Activated naive CD4-positive, alpha-beta T cell treated with anti-CD3 and anti-CD28 coated beads, Interleukin-2, amount 50 U/mL, for 16 hours (primary cell): ENCODE measurements around the gene ITGB4.
"Not testable (repeated sequence)": the region's sequence is repeated elsewhere in the genome, so short reads cannot be mapped to it uniquely, and the experiment has no call there.

Experiments used
- DNase-seq: peaks from one replicate; pipeline ENCODE4 v3.0.0-alpha.2; 2020

ITGB4 gene

GRCh38 chr17:75773808-75774470 lies 52.7 kb downstream of the ITGB4 start:
- DNase-seq: no peak

- no peak for DNase-seq
These were observed 53.3 kb downstream of the ITGB4 start for GRCh38 chr17:75774471-75774990.

DNA sequence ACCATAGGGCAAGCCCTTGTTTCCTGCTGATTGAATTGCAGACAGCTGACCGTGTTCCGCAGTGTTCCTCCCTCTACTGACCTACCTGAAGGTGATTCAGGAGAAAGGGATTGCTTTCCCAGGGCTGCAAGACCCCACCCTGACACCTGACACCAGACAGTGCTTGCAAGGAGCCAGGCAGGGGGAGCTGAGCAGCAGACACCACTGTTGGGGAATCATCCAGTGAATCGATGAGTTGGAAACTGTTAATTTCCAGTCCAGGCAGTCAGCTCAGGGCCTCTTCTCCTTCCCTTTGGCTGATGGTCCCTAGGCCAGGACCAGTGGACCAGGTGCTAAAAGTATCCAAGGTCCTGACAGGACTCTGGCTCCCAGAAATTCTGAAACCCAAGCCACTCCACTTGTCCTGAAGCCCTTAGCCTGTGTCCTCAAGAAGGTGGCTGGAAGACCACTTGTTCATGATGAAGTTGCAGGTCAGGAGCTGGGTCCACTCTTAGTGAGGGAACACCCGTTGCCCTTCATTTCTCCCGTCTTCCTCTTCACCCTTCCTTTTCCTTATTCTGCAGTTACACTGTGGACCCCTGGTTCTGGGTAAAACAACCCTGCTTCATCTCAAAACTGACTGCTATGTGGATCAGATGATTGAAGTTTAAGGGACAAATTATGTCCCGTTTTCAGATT lies 53.9 kb downstream of the ITGB4 start:
- no peak for DNase-seq

GRCh38 chr17:75776386-75777295 lies 55.4 kb downstream of the ITGB4 start:
- no peak for DNase-seq

- DNase-seq: no peak
These were observed 56.1 kb downstream of the ITGB4 start for GRCh38 chr17:75777296-75777922.

DNA sequence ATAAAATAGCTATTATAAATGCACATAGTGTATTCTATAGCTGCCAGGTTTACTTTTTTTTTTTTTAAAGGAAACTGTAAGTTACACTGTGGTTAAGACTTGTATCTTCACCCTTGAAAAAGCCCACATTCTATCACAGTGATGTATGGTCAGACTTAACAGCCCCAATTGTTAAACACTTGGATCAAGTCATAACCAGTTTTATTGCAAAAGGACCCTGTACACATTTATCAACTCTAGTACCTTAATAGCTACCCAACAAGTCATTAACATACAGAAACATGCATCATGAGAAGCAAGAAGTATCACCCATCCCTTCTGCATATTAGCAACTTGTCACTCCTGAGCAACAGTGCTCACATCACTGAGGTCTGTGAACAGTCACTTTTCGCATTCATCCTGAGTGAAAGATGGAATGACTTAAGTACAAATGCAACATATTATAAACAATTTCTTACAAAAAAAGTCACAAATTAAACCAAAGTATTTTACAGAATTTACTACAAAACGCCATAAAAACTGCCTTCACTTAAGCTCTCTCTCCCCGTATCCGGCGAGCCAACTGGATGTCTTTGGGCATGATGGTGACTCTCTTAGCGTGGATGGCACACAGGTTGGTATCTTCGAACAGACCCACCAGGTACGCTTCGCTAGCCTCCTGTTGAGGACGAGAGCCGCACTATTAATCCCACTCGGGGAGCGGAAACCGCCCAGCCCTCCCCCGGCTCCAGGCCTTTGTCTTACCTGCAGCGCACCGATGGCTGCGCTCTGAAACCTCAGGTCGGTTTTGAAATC lies 57.0 kb downstream of the ITGB4 start:
- not testable (repeated sequence) for DNase-seq

DNA sequence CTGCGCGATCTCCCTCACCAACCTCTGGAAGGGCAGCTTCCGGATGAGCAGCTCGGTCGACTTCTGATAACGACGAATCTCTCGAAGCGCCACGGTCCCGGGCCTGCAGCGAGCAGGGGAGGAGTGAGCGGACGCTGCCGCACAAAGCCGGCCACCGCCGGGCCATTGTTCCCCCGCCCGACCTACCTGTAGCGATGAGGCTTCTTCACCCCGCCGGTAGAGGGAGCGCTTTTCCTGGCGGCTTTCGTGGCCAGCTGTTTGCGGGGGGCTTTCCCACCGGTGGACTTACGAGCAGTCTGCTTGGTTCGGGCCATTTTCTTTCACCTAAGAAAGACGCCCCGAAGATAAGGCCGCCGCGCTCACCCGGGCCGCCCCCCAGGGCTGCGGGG lies 57.6 kb downstream of the ITGB4 start:
- no peak for DNase-seq

DNA sequence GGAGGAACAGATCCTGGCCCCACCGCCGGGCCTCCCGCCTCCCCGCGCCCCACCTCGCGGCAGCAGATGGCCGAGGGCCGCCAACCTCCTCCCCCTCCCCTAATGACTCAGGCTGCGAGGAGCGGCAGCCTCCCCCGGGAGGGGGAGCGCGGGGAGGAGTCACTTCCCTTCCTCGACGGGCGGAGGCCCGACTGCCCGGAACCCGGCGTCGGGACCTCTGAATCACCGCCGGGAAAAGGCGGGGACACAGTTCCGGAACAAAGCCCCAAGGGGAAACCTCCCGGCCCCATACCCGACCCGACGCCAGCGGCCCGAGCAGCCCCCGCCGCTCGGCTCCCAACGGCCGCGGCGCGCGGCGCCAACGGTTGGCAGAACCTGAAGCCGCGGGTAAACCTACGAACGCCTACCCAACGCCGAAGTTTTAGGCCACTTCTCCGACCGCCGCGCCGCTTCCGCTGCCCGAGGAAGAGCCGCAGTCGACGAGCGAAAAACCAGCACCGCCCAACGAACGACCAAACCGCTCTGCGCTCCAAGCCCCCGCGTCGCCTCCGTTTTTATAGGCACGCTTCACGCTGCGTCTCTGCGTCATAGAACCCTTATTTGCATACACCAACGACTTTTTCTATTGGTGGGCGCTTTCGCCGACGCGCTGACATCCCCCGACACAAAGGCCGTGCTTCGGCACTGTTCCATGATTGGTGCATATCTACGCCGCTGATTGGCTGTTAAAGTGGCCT lies 58.2 kb downstream of the ITGB4 start:
- peak; percentile 94 for DNase-seq

DNA sequence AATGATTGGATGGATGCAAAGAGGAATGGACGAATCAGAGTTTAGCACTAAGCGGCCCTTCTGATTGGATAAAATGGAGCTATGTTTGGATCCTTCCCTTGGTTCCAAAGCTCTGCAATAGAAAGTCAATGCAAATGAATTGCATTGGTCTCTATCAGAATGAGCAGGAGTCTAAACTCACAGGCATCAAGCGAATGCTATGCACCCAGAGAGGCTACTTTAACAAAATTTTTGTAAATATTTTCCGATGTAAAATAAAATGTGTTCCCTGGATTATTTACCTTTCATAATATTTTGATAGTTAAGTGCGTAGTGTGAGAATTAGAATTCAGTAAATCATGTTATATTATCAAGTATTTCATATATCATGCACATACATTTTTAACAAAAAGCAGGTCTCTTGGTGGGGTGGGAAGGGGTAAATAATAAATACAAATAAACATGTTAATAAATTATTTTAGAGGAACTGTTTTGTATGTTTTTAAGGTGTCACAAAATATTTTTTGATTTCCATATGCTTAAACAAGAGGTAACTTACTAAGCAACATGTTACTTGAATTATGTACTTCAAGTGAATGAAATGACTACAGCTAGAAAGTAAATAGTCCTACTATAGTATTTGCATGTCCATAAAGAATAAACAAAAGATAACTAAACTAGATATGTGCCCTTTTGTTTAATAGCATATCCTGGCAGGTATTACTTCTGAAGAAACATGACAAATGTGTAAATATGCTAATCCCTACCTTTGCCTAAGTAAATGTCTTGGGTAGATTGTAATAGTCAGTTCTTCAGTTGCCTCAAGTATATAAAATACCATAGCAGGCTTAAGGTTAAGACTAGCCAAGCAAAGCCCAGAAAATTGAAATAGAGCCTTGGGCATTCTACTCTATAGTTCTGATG lies 59.0 kb downstream of the ITGB4 start:
- no peak for DNase-seq

DNA sequence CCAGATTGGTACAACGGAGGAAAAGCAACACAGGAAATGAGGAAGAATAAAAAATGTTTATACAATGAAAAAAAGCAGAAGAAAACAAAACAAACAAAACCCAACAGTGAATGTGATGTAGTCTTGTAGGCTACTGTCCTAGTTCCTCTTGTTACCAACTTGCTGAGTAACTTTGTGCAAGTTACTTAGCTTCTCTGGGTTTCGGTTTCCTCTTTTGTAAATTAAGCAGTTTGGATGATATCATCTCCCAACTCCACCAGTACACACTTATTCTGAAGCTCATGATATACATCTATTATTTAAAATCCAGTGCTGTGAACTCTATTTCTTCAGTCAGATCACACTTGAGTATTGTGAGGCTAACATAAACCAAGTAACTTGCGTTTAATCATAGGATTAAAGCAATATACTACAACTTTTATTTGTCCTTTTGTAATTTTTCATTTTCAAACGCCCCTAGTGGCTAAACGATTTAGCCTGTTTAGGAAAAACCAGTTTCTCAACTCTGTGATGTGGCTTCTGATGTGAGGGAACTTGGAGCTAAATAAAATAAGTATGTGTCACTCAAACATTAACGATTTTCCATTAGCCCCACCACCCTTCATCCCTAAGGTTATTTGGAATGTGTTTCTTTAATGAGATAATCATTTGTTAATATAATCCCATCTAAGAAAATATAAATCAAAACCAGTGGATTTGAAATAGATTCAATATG lies 62.0 kb downstream of the ITGB4 start:
- no peak for DNase-seq

DNA sequence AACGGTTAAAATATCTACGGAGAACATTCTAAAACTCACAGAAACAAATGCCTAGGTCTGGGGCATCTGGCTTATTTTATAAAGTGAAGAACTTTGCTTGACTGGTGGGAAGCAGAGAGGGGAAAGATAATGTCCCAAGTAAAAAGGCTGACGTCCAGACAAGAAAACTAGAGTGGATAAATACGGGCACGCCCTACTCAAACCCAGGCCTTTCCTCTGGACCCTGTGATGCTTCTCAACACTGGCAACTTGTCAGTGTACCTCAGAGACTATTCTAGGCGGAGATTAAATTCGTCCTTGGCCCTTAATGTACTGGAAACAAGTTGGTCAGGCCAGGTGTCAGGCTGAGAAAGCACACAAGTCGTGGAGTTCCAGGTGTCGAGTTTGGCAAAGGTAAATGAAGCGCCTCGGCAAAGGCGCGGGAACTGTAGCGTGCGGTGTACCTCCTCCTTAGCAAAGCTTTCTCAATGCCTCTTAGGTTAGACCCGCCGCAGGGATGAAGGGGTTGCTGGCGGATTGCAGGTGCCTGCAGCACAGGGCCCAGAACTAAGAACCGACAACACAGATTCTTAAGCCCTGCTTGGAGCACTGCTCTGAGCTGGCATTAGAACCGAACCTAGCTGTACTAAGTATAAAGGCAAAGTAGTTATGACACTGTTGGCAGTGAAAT lies 62.7 kb downstream of the ITGB4 start:
- DNase-seq: peak; percentile 15

DNA sequence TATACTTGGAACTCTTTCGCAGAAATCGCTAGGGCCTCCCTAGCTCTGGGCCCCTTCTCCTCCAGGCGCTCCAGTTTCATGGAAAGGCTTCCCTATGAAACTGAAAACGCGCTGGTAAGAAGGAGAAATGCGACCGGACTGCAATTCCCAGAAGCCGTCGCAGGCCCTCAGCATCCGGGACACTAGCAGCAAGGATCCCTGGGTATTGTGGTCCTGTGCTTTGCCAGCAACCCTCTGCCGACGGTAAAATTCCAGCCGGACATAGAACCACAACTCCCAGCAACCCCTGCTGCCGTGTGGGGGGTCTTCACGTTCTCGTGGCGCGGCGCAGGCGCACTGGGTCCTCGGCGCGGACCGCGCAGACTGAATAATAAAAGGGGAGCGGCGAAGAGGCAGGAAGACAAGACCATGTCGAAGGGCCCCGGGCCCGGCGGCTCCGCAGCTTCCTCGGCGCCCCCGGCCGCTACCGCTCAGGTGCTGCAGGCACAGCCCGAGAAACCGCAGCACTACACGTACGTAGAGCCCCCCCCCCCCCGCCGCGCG lies 63.3 kb downstream of the ITGB4 start, which contains the start of gene UNK:
TSS of gene UNK (plus strand) at position 334 of the 543 bp plus-strand sequence. CDS start at position 409, 75 bp downstream.
- peak; percentile 93 for DNase-seq

DNA sequence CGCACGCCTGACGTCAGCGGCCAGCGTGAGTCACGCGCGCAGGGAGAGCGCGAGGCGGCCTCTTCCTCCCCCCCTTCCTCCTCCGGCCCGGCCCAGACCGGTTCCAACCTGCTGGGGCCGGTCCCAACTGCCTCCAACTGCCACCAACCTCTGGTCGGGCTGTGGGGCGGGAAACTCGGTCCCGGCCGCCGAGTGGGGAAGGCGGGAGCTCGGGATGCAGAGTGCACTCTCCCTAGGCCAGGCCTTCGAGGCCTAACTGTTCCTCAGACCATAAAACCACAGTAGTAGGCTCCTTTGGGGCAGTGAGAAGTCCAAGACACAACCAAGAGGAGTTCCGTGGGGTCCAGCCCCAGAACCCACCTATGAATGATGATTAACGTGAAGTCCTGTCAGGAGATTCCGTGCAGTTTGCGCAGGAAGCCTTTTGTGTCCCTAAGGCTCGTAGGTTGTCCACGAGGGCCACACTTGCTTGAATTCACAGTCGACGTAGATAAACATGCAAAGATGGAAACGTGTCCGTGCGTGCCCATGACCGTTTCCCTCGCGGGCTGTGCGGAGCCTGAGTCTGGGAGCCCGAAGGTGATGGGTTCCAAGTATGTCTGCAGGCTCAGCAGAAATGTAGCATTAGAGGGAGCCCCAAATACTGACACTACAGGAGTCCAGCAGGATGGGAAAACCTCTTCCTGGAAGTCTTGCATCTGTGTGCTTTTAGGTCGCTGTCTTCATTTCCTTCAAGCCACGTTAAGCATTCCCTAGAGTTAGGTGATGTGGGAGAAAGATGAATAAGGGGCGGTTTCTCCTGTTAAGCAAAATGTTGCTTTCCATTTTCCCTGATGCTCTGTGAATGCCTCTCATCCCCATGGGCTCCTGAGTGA lies 64.0 kb downstream of the ITGB4 start:
- DNase-seq: peak; percentile 88

DNA sequence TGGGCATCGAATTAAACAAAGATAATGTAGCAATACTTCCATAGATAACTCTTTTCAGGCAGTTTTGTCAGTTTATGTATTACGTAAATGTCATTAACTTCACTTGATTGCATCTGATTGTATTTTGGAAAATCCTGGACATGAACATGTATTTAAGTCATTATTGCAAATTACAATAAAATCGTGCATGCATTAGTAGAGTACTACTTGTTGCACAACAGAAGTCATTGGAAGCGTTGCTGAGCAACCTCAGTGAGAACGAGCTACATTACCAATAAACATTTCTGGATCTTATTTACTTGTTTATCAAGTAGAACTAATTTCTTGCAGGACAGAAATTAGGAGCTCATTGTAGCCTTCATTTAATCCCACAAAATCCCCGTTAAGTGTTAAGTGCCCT lies 70.0 kb downstream of the ITGB4 start:
- no peak for DNase-seq

DNA sequence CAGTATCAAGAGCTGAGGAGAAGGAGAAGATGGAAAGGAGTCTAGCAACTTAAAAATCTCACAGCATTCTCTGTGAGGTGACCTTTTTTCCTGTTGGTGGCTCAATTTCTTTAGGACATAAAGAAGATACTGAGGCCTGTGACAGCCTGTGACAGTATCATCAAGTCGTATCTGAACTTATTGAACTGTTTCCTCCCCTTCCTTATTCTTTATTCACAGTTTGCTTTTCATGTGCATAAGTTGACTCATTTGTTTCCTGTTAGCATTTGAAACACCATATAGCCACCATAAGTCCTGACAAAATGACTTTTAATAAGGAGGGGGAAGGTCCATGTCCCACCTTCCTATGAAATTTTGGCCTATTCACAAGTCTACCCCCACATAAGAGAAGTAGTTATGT lies 72.2 kb downstream of the ITGB4 start:
- no peak for DNase-seq

DNA sequence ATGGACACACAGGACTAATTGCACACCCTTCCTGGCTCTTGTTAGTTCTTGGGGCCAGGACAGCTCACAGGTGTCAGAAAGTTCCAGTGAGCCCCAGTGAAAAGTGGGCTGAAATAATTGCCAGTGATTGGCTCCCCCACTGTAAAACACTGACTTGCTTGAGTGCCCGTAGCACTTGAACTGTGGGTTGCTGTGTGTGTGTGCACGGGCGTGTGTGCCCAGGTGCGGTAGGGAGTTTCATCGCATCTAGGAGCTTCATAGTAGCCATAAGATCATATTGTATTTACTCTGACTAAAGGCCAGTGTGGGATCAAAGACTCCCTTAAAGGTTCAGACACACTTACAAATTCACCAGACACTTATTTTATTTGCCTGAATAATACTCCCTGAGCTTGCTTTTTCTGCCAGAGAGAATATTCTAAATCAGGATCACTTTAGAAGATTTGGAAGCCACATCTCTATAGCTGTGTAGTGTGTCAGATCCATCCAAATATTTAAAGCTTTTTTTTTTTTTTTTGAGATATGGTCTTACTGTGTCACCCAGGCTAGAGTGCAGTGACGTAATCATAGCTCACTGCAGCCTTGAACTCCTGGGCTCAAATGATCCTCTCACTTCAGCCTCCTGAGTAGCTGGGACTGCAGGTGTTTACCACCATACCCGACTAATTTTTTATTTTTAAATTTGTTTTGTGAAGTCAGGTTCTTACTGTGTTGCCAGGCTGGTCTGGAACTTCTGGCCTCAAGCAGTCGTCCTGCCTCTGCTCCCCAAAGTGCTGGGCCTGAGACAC lies 74.8 kb downstream of the ITGB4 start:
- DNase-seq: no peak

GRCh38 chr17:75799402-75799801 lies 78.1 kb downstream of the ITGB4 start:
- no peak for DNase-seq
